Stimulated activated CD4-positive, alpha-beta T cell treated with anti-CD3 and anti-CD28 coated beads, Interleukin-2, amount 100 ng/mL, for 48 hours (primary cell): ENCODE measurements around the gene CCDC137.

Experiments
- DNase-seq, 2 donors: peaks; one replicate each; pipeline ENCODE4 v3.0.0-alpha.2; 2020

Gene CCDC137

GRCh38 chr17:81717766-81718089 is 51.2 kb downstream of the CCDC137 start:
- no peak for DNase-seq

- DNase-seq: no peak
Observed at GRCh38 chr17:81719410-81720266, 53.1 kb downstream of the CCDC137 start.

- DNase-seq: no peak
Observed at GRCh38 chr17:81720267-81721071, 53.9 kb downstream of the CCDC137 start.

DNA sequence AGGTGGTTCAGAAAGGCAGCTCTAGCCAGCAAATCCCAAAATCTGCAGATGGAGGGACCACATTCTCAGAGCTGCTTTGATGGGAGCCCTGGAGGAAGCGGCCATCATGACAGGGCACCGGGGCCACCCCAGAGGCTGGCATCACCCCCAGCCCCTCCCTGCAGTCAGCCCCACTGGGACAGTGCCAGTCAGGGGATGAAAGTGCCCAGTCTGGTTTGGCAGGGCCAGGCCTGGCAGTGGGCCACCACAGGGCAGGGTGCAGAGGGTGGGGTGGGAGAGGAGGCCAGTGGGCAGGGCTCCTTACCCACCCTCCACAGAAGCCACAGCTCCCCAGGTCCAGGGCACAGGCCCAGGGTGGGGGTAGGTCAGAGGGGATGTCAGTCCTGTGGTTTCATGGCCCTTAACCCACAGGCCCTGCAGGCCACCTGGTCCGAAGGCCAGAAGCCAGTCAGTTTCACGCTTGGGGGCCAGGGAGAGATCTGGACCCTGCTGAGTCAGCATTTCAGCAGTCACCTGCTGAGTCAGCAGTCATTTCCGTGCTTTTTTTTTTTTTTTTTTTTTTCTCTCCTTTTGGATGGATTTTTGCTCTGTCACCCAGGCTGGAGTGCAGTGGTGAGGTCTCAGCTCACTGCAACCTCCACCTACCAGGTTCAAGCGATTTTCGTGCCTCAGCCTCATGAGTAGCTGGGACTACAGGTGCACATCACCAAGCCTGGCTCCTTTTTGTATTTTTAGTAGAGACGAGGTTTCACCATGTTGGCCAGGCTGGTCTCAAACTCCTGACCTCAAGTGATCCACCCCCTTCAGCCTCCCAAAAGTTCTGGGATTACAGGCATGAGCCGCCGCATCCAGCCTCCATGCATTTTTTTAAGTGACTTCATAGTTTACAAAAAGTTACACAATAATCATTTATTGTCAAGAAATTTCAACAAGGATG is 55.9 kb downstream of the CCDC137 start:
- no peak for DNase-seq
